HFFc6 (cell line): ENCODE data around the gene RTRAF. TPM values are rescaled to one million over a fixed set of nuclear protein-coding genes. Genes with fewer than 3 reads are reported as not detected.

Source experiments
- DNase-seq: peaks from one replicate; pipeline ENCODE4 v3.0.0-alpha.2; 2018
- H3K27ac Mint-ChIP-seq: 2 replicates; pipeline ENCODE4 v1.8.0; 2020; ENCODE audit warnings: mild to moderate bottlenecking, mixed read lengths
- H3K27me3 Mint-ChIP-seq: 2 replicates; pipeline ENCODE4 v1.8.0; 2021; ENCODE audit warnings: mild to moderate bottlenecking, moderate library complexity, mixed read lengths; ENCODE audit not compliant: insufficient read depth
- H3K36me3 Mint-ChIP-seq: 2 replicates; pipeline ENCODE4 v1.8.0; 2021; ENCODE audit warnings: low read depth, mixed read lengths
- H3K4me1 Mint-ChIP-seq: 2 replicates; pipeline ENCODE4 v1.8.0; 2020; ENCODE audit warnings: low read depth, mixed read lengths
- H3K4me3 Mint-ChIP-seq: 2 replicates; pipeline ENCODE4 v1.8.0; 2020; ENCODE audit warnings: mild to moderate bottlenecking, moderate library complexity, mixed read lengths
- H3K9me3 Mint-ChIP-seq: 2 replicates; pipeline ENCODE4 v1.8.0; 2020; ENCODE audit warnings: mild to moderate bottlenecking, mixed read lengths
- total RNA-seq, 6 experiments: library from RNA; stranded (reverse); fragmentation: NEBNext Ultra II Directional; extraction: Animal tissue kit (Norgen Biotek cat#: 25700); gene quantifications; 2 replicates in 1 of 6; 3 replicates in 5 of 6; pipeline ENCODE4 v1.2.3, GENCODE V29; 2021
- TF ChIP-seq, protein P1 (sequence below): fragments of 200-600 bp; sonication (generic); IDR thresholded peaks from 2 replicates; pipeline ENCODE4 v1.5.0; 2021; ENCODE audit warnings: antibody characterized with exemption, mild to moderate bottlenecking

Gene RTRAF
- total RNA-seq, 6 experiments from 2014 or later = 161 to 181 (median 179) TPM

GRCh38 chr14:52031781-52032180 lies 42.4 kb downstream of the RTRAF start:
- peak; percentile 89 for DNase-seq
- Mint-ChIP-seq H3K27ac (peak overlapping the region; percentile 96), H3K4me3 (peak overlapping the region; percentile 78), H3K4me1 (peaks cover 73% of the 10 kb centered on the region), H3K36me3 (peaks cover 58% of the 10 kb centered on the region), H3K9me3 (peaks cover 6% of the 10 kb centered on the region), H3K27me3 (peaks cover 4% of the 10 kb centered on the region)
- TF ChIP-seq, protein P1, sequence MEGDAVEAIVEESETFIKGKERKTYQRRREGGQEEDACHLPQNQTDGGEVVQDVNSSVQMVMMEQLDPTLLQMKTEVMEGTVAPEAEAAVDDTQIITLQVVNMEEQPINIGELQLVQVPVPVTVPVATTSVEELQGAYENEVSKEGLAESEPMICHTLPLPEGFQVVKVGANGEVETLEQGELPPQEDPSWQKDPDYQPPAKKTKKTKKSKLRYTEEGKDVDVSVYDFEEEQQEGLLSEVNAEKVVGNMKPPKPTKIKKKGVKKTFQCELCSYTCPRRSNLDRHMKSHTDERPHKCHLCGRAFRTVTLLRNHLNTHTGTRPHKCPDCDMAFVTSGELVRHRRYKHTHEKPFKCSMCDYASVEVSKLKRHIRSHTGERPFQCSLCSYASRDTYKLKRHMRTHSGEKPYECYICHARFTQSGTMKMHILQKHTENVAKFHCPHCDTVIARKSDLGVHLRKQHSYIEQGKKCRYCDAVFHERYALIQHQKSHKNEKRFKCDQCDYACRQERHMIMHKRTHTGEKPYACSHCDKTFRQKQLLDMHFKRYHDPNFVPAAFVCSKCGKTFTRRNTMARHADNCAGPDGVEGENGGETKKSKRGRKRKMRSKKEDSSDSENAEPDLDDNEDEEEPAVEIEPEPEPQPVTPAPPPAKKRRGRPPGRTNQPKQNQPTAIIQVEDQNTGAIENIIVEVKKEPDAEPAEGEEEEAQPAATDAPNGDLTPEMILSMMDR = no peak

DNA sequence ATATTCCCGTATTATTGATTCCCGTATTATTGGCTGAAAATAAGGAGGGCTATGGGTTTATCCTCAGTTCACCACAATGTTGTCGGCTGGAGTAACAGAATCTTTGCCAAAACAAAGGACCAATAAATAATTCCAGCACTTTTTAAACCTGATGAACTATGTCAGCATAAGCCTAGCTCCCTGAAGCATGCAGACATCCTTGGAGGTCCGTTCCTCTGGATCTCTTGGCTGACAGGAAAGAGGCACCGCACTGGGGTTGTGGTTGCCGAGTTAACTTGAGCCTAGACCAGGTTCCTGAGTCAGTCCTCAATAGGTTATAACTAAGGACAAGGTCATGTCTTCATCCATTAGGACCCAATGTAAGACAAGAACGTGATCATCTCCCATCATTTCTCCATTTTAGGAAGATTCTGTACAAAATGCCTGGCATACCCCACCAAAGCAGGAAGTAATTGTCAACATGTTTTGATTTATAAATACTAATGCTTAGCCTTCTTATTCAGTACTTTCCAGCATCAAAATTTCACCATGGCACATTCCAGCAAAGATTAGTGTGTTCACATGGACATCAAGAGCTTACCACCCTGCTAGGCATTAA lies 43.0 kb downstream of the RTRAF start:
- Mint-ChIP-seq H3K4me1 (peaks cover 70% of the 10 kb centered on the region), H3K27ac (peak overlapping the region; percentile 96), H3K9me3 (peaks cover 8% of the 10 kb centered on the region), H3K36me3 (peaks cover 58% of the 10 kb centered on the region), H3K27me3 (peaks cover 4% of the 10 kb centered on the region), H3K4me3 (peak overlapping the region; percentile 78)
- TF ChIP-seq, protein P1 = no peak
- DNase-seq = no peak

- H3K4me1 Mint-ChIP-seq = peaks cover 70% of the 10 kb centered on the region
- H3K27ac Mint-ChIP-seq = peak overlapping the region; percentile 96
- H3K27me3 Mint-ChIP-seq = peaks cover 2% of the 10 kb centered on the region; the same call in 1 of the 2 replicates
- peaks cover 8% of the 10 kb centered on the region for H3K9me3 Mint-ChIP-seq
- H3K36me3 Mint-ChIP-seq = peaks cover 58% of the 10 kb centered on the region
- TF ChIP-seq, protein P1 = no peak
- peak; percentile 65 for DNase-seq
- H3K4me3 Mint-ChIP-seq = peak overlapping the region; percentile 78
Measured at GRCh38 chr14:52033101-52033642, 43.8 kb downstream of the RTRAF start.

DNA sequence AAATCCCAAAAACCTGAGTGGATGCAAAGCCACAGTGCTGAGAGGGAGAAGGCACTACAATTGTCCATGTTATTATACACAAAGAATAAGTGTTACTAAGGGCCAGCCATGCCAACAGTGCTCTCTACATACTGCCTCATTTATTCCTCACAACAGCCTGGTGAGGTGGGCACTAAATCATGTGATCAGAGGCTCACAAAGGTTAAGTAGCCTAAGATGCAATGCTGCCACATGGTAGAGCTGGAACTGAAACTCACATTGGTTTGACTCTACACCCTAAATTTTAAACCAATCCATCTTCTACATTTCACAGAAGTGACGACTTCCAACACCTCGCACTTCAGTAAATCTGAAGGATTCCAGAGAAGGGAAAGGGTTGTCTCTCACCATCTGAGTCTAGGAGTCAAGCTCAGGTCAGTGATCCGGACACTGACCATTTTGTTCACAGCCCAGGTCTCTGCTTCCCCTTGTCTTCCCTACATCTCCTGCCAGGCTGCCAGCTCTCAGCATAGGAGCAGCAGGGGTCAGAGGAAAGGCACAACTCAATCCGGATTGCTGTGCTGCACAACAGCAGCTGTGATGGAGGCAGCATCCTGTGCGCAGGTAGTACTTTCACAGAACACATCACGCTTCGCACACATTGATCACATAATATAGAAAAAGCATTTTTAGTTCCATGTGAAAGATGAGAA lies 49.9 kb downstream of the RTRAF start:
- TF ChIP-seq, protein P1 = no peak
- H3K4me1 Mint-ChIP-seq = peaks cover 36% of the 10 kb centered on the region
- DNase-seq = no peak
- peaks cover 8% of the 10 kb centered on the region for H3K9me3 Mint-ChIP-seq
- H3K27me3 Mint-ChIP-seq = peaks cover 2% of the 10 kb centered on the region; the same call in 1 of the 2 replicates
- H3K36me3 Mint-ChIP-seq = peaks cover 62% of the 10 kb centered on the region
- H3K27ac Mint-ChIP-seq = no peak overlapping the region
- H3K4me3 Mint-ChIP-seq = no peak overlapping the region

DNA sequence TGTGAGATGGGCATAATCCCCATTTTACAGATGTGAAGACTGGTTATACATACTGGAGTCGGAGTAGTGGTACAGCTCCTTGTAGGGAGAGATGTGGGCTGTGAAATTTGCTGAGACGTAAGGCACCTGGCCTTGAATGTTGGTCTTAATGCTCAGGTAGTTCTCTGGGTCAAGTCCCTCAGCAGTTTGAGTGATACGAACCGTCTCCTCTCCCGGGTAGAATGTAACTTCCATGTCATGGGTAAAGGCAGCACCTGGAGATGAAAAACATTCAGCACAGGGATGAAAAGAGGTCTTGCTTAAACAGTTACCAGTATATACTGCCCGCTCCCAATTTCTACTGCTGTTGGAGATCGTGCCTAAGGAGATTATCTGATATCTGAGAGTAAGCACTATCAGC lies 51.3 kb downstream of the RTRAF start:
- Mint-ChIP-seq H3K4me3 (no peak overlapping the region), H3K9me3 (peaks cover 8% of the 10 kb centered on the region), H3K27me3 (peaks cover 2% of the 10 kb centered on the region), H3K4me1 (peaks cover 43% of the 10 kb centered on the region), H3K27ac (no peak overlapping the region), H3K36me3 (peaks cover 52% of the 10 kb centered on the region)
- no peak for DNase-seq
- TF ChIP-seq, protein P1 = no peak
